HG03045 (cell line): ENCODE results near the gene HOMER3.

Source experiments
- ATAC-seq: cut with Tn5 transposase; IDR thresholded peaks from one replicate; pipeline ENCODE4 v1.9.1; 2021; ENCODE audit warnings: mild to moderate bottlenecking, moderate library complexity; ENCODE audit not compliant: unreplicated experiment

The HOMER3 gene

DNA sequence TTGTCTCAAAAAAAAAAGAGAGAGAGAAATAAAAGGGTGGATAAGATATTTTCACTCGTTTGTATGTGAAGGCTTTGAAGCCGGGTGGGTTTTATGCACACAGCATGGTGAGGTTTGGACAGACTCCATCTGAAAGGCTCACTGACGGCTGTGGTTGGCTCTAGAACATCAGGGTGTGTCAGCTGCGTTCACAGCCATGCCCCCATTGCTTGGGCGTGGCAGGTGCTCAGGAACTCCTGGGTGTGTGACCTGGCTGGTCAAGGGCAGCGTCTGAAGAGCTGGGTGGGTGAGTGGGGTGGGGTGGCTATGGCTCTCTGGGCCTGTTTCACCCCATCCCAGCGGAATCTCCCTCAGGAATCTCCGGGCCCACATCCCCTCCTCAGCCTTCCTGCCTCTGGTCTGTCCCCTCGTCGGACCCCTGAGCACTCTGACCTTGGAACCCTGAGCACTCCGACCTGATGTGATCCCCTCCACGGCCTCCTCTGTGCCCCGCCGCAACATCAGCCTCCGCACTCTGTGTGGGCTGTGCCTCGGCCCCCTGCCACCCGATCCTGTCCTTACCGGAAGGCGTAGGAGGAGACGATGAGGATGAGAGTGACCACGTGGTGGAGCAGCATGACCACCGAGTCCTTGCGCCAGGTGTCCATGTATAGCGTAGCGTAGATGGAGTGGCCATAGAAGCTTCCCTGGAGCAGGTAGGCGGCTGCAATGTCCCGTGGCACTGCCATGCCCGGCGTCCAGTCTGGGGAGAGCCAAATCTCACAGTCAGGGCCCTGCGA, 57.3 kb downstream of the HOMER3 start:
- no peak for ATAC-seq

- ATAC-seq: no peak
These were observed 59.5 kb downstream of the HOMER3 start for GRCh38 chr19:18881491-18881890.

- ATAC-seq: no peak
These were observed 61.2 kb downstream of the HOMER3 start for GRCh38 chr19:18879579-18880373.
